NOMO-1 treated with DMSO at 0.1 percent for 48 hours (cell line): Measurements from ENCODE around the gene TMEM40.
"Not testable (repeated sequence)": the region's sequence is repeated elsewhere in the genome, so short reads cannot be mapped to it uniquely, and the experiment has no call there.

Experiments used
- DNase-seq: peaks from one replicate; lab custom pipeline; 2025; ENCODE audit not compliant: unreplicated experiment; lab: John Stamatoyannopoulos, UW

TMEM40 gene

DNA sequence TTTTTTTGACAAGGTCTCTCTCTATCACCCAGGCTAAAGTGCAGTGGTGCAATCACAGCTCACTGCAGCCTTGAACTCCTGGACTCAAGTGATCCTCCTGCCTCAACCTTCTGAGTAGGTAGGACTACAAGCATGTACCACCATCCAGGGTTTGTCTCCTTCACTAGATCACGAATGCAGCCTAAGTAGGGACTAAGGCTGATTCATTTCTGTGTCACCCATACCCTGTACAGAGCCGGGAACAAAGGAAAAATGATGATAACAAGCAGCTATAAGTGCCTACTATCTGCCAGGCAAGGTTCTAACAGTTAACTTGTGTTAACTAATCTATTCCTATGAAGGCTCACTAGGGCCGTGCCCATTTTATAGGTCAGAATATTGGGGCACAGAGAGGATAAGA, 7.0 kb downstream of the TMEM40 start:
- DNase-seq = no peak

DNA sequence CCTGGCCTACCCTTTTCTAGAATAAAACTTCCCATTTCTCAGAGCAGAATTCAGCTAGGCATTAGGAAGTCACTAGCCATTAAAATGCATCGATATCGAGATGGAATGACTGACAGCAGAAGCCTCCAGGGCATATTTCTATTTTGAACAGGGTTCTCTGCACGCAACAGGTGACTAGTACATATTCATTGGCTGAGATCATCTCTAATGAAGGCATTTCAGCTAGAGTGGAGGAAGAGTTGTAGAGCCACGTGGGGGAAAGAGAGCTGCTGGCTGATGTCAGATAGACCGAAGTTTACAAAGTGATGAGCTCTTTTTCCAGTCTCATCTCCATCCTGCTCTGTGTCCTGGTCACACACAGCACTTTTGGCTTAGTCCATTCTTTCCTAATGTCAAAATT, 7.5 kb downstream of the TMEM40 start:
- no peak for DNase-seq

GRCh38 chr3:12750658-12751071, 8.4 kb downstream of the TMEM40 start:
- DNase-seq = no peak

- DNase-seq = no peak
Measured at GRCh38 chr3:12750223-12750622, 8.8 kb downstream of the TMEM40 start.

DNA sequence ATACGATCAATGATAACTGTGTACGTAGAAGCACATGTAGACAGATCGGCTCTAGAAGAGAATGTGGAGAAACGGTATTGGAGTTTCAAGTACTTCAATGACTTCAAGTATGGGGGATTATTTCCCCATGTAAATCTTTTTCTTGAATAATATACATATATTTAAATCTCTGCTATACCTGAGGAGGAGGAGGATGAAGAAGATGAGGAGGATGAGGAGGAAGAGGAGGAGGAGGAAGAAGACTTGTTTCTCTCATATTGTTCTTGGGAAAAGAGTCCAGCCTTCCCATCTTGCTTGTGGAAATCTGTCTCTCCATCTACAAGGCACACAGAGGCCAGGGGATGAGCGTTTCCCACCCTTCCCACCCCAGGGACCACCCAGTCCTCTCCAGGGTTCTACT, 10.6 kb downstream of the TMEM40 start:
- no peak for DNase-seq

GRCh38 chr3:12746419-12746818, 12.6 kb downstream of the TMEM40 start:
- DNase-seq = no peak

GRCh38 chr3:12744326-12744725, 14.7 kb downstream of the TMEM40 start:
- no peak for DNase-seq

- no peak for DNase-seq
Measured at GRCh38 chr3:12743583-12743982, 15.5 kb downstream of the TMEM40 start.

GRCh38 chr3:12742330-12743107, 16.5 kb downstream of the TMEM40 start:
- no peak for DNase-seq

GRCh38 chr3:12741209-12741608, 17.9 kb downstream of the TMEM40 start:
- DNase-seq = no peak

- DNase-seq = no peak
Measured at GRCh38 chr3:12737833-12738232, 21.2 kb downstream of the TMEM40 start.

DNA sequence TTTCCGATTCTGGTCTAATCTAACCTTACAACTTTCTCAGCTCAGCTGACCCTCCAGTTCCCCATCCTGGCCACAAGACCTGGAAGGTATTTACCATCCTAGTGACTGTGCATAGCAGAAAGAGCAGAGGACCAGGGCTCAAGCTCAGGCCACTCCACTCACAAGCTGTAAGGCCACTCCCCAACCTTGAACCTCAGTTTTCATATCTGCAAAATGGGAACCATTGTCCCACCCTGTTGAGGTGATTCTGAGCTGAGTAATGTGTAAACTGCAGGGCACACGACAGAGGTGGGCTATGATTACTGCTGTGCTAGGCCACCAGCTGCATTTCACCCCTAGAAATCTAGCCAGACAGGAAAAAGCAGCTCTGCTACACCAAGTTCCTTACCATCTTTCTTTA, 21.7 kb downstream of the TMEM40 start:
- DNase-seq = no peak

GRCh38 chr3:12734960-12735359, 24.1 kb downstream of the TMEM40 start:
- DNase-seq = no peak

- no peak for DNase-seq
Measured at GRCh38 chr3:12733566-12733965, 25.5 kb downstream of the TMEM40 start.

DNA sequence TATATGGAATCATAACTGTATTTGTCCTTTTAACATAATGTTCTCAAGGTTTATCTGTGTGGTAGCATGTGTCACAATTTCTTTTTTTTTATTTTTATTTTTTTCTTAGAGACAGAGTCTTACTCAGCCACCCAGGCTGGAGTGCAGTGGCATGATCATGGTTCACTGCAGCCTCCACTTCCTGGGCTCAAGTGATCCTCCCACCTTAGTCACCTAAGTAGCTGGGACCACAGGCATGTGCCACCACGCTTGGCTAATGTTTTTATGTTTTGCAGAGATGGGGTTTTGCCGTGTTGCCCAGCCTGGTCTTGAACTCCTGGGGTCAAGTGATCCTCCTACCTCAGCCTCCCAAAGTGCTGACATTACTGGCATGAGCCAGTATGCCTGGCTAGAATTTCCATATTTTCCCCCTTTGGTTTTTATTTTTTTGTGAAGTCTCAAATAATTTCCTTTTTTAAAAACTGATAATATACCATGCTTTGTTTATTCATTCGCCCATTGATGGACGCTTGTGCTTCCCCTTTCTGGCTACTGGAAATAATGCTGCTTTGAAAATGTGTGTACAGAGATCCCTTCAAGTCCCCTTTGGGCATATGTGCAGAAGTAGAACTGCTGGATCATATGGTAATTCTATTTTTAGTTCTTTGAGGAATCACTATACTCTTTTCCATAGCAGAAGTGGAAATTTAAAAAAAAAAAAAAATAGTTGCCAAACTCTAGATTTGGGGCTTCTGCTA, 28.4 kb downstream of the TMEM40 start:
- no peak for DNase-seq

- DNase-seq = no peak
Measured at GRCh38 chr3:12729051-12729651, 29.9 kb downstream of the TMEM40 start.

- no peak for DNase-seq
Measured at GRCh38 chr3:12727937-12728336, 31.1 kb downstream of the TMEM40 start.

GRCh38 chr3:12727481-12727880, 31.6 kb downstream of the TMEM40 start:
- DNase-seq = no peak

GRCh38 chr3:12725436-12725835, 33.6 kb downstream of the TMEM40 start:
- no peak for DNase-seq

GRCh38 chr3:12724794-12725193, 34.3 kb downstream of the TMEM40 start:
- no peak for DNase-seq

DNA sequence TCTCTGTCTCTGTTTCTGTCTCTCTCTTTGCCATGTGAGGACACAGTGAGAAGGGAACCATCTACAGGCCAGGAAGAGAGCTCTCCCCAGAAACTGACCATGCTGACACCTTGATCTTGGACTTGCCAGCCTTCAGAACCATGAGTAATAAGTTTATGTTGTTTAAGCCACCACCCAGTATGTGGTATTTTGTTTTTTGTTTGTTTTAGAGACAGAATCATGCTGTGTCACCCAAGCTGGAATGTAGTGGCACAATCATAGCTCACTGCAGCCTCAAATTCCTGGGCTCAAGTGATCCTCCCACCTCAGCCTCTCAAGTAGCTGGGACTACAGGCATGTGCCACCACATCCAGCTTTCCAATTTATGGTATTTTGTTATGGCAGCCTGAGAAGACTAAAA, 35.7 kb downstream of the TMEM40 start:
- DNase-seq = not testable (repeated sequence)

- DNase-seq = no peak
Measured at GRCh38 chr3:12722226-12722625, 36.8 kb downstream of the TMEM40 start.
